IMR-90 (cell line): ENCODE results near the gene DENND10. TPM values are rescaled to one million over a fixed set of nuclear protein-coding genes. Genes with fewer than 3 reads are reported as not detected.

ENCODE experiments used
- ATAC-seq: fragments of 200-7000 bp; cut with Tn5 transposase; 2 replicates; pipeline ENCODE4 v1.9.1; 2020; ENCODE audit warnings: low read depth, mild to moderate bottlenecking, moderate library complexity
- BruUV-seq: library from RNA; stranded (reverse); fragments of 400-500 nt; replicated peaks from 2 replicates; lab custom pipeline; 2021; lab: Mats Ljungman, UMichigan
- CTCF ChIA-PET: fragments of 300-600 bp; formaldehyde crosslinking; extraction: SDS; loops from one replicate; lab custom pipeline; 2021; ENCODE audit warnings: antibody characterized with exemption; lab: Yijun Ruan, JAX
- POLR2A ChIA-PET: fragments of 300-600 bp; sonication (Branson Sonifier 250); formaldehyde crosslinking; loops from one replicate; lab custom pipeline; 2022; ENCODE audit warnings: antibody characterized with exemption; ENCODE audit not compliant: unreplicated experiment; lab: Charles Lee
- DNase-seq: peaks from one replicate; pipeline ENCODE4 v3.0.0; 2013
- H2AFZ ChIP-seq: replicated peaks from 2 replicates; pipeline ENCODE3; 2013; ENCODE audit warnings: low read length, mild to moderate bottlenecking; ENCODE audit not compliant: poor library complexity
- H2AK5ac ChIP-seq: 2 replicates; pipeline ENCODE4 v1.6.1; 2013; ENCODE audit warnings: low read depth, low read length, inconsistent platforms
- H2AK9ac ChIP-seq: replicated peaks from 2 replicates; pipeline ENCODE3; 2013; ENCODE audit warnings: mild to moderate bottlenecking, low read depth, low read length, moderate library complexity; ENCODE audit not compliant: poor library complexity
- H2BK120ac ChIP-seq: 2 replicates; pipeline ENCODE4 v1.6.1; 2013; ENCODE audit warnings: low read depth, low read length, inconsistent platforms
- H2BK15ac ChIP-seq: 3 replicates; pipeline ENCODE4 v1.6.1; 2013; ENCODE audit warnings: low read depth, low read length, inconsistent platforms
- H2BK20ac ChIP-seq: 2 replicates; pipeline ENCODE4 v1.6.1; 2013; ENCODE audit warnings: low read depth, mild to moderate bottlenecking, inconsistent platforms, low read length, moderate library complexity
- H2BK5ac ChIP-seq: 2 replicates; pipeline ENCODE4 v1.6.1; 2013; ENCODE audit warnings: mild to moderate bottlenecking, low read depth, low read length, inconsistent platforms; ENCODE audit not compliant: poor library complexity, severe bottlenecking
- H3K14ac ChIP-seq: replicated peaks from 2 replicates; pipeline ENCODE4 v1.6.1; 2013; ENCODE audit warnings: low read depth, low read length, inconsistent platforms
- H3K18ac ChIP-seq: 2 replicates; pipeline ENCODE4 v1.6.1; 2013; ENCODE audit warnings: low read depth, low read length, control low read depth
- H3K23ac ChIP-seq: 2 replicates; pipeline ENCODE4 v1.6.1; 2013; ENCODE audit warnings: low read depth, low read length, inconsistent platforms
- H3K27ac ChIP-seq: 2 replicates; pipeline ENCODE4 v1.5.1; 2013; ENCODE audit warnings: mild to moderate bottlenecking, control low read depth, low read length; ENCODE audit not compliant: insufficient read depth
- H3K27me3 ChIP-seq: 2 replicates; pipeline ENCODE4 v1.6.1; 2013; ENCODE audit warnings: low read length; ENCODE audit not compliant: control insufficient read depth, insufficient read depth
- H3K36me3 ChIP-seq: 2 replicates; pipeline ENCODE4 v1.6.1; 2013; ENCODE audit warnings: low read length, mixed read lengths; ENCODE audit not compliant: control insufficient read depth, insufficient read depth
- H3K4ac ChIP-seq: 2 replicates; pipeline ENCODE4 v1.6.1; 2013; ENCODE audit warnings: low read depth, low read length, inconsistent platforms
- H3K4me1 ChIP-seq: 2 replicates; pipeline ENCODE4 v1.6.1; 2013; ENCODE audit warnings: low read length, mixed read lengths; ENCODE audit not compliant: control insufficient read depth, insufficient read depth
- H3K4me2 ChIP-seq: 2 replicates; pipeline ENCODE4 v1.6.1; 2013; ENCODE audit warnings: low read depth, mild to moderate bottlenecking, control low read depth, low read length, moderate library complexity
- H3K4me3 ChIP-seq: 2 replicates; pipeline ENCODE4 v1.5.1; 2013; ENCODE audit warnings: low read depth, mild to moderate bottlenecking, control low read depth, low read length, moderate library complexity; ENCODE audit not compliant: insufficient read depth
- H3K56ac ChIP-seq: 2 replicates; pipeline ENCODE4 v1.6.1; 2013; ENCODE audit warnings: low read length, inconsistent platforms; ENCODE audit not compliant: insufficient read depth; ENCODE audit errors: extremely low read depth
- H3K79me1 ChIP-seq, 2 experiments: 2 replicates each; pipeline ENCODE4 v1.6.1; 2013; ENCODE audit warnings: low read length in 2 of 2, inconsistent platforms in 1 of 2, low read depth in 1 of 2
- H3K9ac ChIP-seq: 2 replicates; pipeline ENCODE4 v1.6.1; 2013; ENCODE audit warnings: low read depth, low read length, control low read depth
- H3K9me1 ChIP-seq: 2 replicates; pipeline ENCODE4 v1.6.1; 2013; ENCODE audit warnings: low read length, inconsistent platforms; ENCODE audit not compliant: insufficient read depth
- H3K9me3 ChIP-seq: 2 replicates; pipeline ENCODE4 v1.6.1; 2013; ENCODE audit warnings: low read length; ENCODE audit not compliant: control insufficient read depth, insufficient read depth
- H4K20me1 ChIP-seq: 2 replicates; pipeline ENCODE4 v1.6.1; 2013; ENCODE audit warnings: low read length, inconsistent platforms; ENCODE audit not compliant: insufficient read depth
- H4K5ac ChIP-seq: 2 replicates; pipeline ENCODE4 v1.6.1; 2013; ENCODE audit warnings: mild to moderate bottlenecking, low read depth, low read length, control low read depth
- H4K8ac ChIP-seq, 2 experiments: 2 replicates each; pipeline ENCODE4 v1.6.1; 2013; ENCODE audit warnings: low read depth in 2 of 2, low read length in 2 of 2, control low read depth in 1 of 2, inconsistent platforms in 1 of 2
- H4K91ac ChIP-seq: 2 replicates; pipeline ENCODE4 v1.6.1; 2013; ENCODE audit warnings: low read depth, low read length, inconsistent platforms; ENCODE audit not compliant: insufficient read depth
- CTCF ChIP-seq: conservative IDR thresholded peaks from 2 replicates; pipeline ENCODE4 v1.5.1; 2012; ENCODE audit warnings: mild to moderate bottlenecking, low read depth, low read length, improper control_type of control experiment
- ELK1 ChIP-seq: fragments of 150-350 bp; IDR thresholded peaks from 2 replicates; pipeline ENCODE4 v1.6.1; 2016; ENCODE audit warnings: low read depth, mild to moderate bottlenecking, low read length, moderate library complexity, borderline replicate concordance
- MAFK ChIP-seq: IDR thresholded peaks from 2 replicates; pipeline ENCODE4 v1.6.1; 2012; ENCODE audit warnings: low read depth, low read length, improper control_type of control experiment
- MAZ ChIP-seq: IDR thresholded peaks from 2 replicates; pipeline ENCODE4 v1.6.1; 2012; ENCODE audit warnings: low read depth, mild to moderate bottlenecking, low read length, improper control_type of control experiment, moderate library complexity, borderline replicate concordance
- MXI1 ChIP-seq: IDR thresholded peaks from 2 replicates; pipeline ENCODE4 v1.6.1; 2012; ENCODE audit warnings: low read depth, mild to moderate bottlenecking, low read length, moderate library complexity, borderline replicate concordance
- POLR2A ChIP-seq: IDR thresholded peaks from 2 replicates; pipeline ENCODE4 v1.6.1; 2012; ENCODE audit warnings: mild to moderate bottlenecking, low read depth, low read length
- RCOR1 ChIP-seq: IDR thresholded peaks from 2 replicates; pipeline ENCODE4 v1.6.1; 2012; ENCODE audit warnings: mild to moderate bottlenecking, low read length, improper control_type of control experiment; ENCODE audit not compliant: insufficient replicate concordance
- WGBS, 2 experiments: methylation state at CpG; one replicate each; pipeline versions ENCODE4 v1.1.5 to v1.1.7; 2013; ENCODE audit warnings: missing lambda C conversion rate in 2 of 2; ENCODE audit not compliant: insufficient read length in 1 of 2; ENCODE audit errors: extremely low coverage in 2 of 2; 5-methylcytosine and 5-hydroxymethylcytosine counted together
- dilution Hi-C: fragments of 300-500 bp; cut with HindIII; formaldehyde crosslinking; loops from one replicate; pipeline ENCODE4 v1.14.3; 2018; ENCODE audit warnings: low sequenced_read_pairs; ENCODE audit not compliant: unreplicated experiment
- in situ Hi-C: fragments of 300-500 bp; cut with MboI; formaldehyde crosslinking; loops from 3 replicates; pipeline ENCODE4 v1.14.3; 2019; ENCODE audit warnings: low sequenced_read_pairs, inconsistent platforms, mixed read lengths
- intact Hi-C: fragments of 100-400 bp; cut with micrococcal nuclease; formaldehyde crosslinking; loops from 2 replicates; pipeline ENCODE4 v1.10.0; 2022
- polyA plus RNA-seq, 3 experiments: library from polyadenylated mRNA; depleted of rRNA; stranded (reverse); fragments of >200 nt; gene quantifications; 2 replicates each; pipeline ENCODE4 v1.2.3, GENCODE V29; 2012; ENCODE audit warnings: low replicate concordance in 1 of 3
- total RNA-seq: library from RNA; depleted of rRNA; stranded (reverse); fragments of >200 nt; gene quantifications from 2 replicates; pipeline ENCODE4 v1.2.3, GENCODE V29; 2012

The DENND10 gene
- total and polyA plus RNA-seq, 2 of the 4 experiments (the other 2 are of a cell fraction), result 50.9 to 81.4 TPM

- Histone ChIP-seq H2AFZ (no peak overlapping the region), H3K36me3 (peaks cover 19% of the 10 kb centered on the region), H3K23ac (no peak overlapping the region), H4K5ac (no peak overlapping the region), H3K18ac (no peak overlapping the region), H3K9ac (no peak overlapping the region), H3K4me1 (no peaks in the 10 kb centered on the region), H3K56ac (no peak overlapping the region), H3K4me3 (no peak overlapping the region), H4K91ac (no peak overlapping the region), H3K79me1 (no peaks in the 10 kb centered on the region), H2BK15ac (no peak overlapping the region), H3K14ac (no peak overlapping the region), H4K20me1 (no peaks in the 10 kb centered on the region), H3K9me1 (no peaks in the 10 kb centered on the region; the same call in 1 of the 2 replicates), H2BK5ac (no peak overlapping the region), H2AK5ac (no peak overlapping the region), H3K4ac (no peak overlapping the region), H3K27ac (no peak overlapping the region), H3K27me3 (no peaks in the 10 kb centered on the region), H2BK20ac (no peak overlapping the region), H4K8ac (no peak overlapping the region), H2AK9ac (no peak overlapping the region), H2BK120ac (no peak overlapping the region), H3K9me3 (no peaks in the 10 kb centered on the region), H3K4me2 (no peak overlapping the region)
- dilution Hi-C loops, result no loop called here
- no CpG with 5 or more reads among the region's 13 CpGs for WGBS, 2 experiments
- TF ChIP-seq MAFK (no peak), RCOR1 (no peak), POLR2A (no peak), MXI1 (no peak), ELK1 (no peak), CTCF (0 out of 2 replicates have a peak, but pooled peaks have one; percentile 7), MAZ (no peak)
- ChIA-PET POLR2A (no interaction called here), CTCF (no interaction called here)
- intact Hi-C loops, result no loop called here
- no peak for DNase-seq
- no TSS peak for BruUV-seq
- in situ Hi-C loops, result no loop called here
- no peak for ATAC-seq
Measured at GRCh38 chr10:119149729-119150128, 45.8 kb downstream of the DENND10 start.
